ENCODE results near the gene AKT2.

The AKT2 gene

DNA sequence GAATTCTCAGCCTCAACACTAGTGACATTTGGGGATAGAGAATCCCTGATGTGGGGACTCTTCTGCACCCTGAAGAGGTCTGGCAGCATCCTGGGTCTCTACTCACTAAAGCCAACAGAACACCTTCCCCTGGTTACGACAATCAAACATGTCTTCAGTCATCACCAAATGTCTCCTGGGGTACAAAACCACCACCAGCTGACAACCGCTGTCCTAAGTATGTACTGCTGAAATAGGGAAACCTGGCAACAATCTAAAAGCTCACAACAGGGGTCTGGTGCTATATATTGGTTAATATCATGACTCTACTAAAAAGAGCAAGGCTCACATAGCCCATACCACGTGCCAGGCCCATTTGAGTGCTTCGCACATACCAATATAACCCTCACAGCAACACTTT is 13.4 kb downstream of the AKT2 start:
- no peak for DNase-seq

GRCh38 chr19:40270362-40271089 is 14.6 kb downstream of the AKT2 start:
- DNase-seq: no peak

- DNase-seq: no peak
These were observed 15.8 kb downstream of the AKT2 start for GRCh38 chr19:40269216-40269940.

DNA sequence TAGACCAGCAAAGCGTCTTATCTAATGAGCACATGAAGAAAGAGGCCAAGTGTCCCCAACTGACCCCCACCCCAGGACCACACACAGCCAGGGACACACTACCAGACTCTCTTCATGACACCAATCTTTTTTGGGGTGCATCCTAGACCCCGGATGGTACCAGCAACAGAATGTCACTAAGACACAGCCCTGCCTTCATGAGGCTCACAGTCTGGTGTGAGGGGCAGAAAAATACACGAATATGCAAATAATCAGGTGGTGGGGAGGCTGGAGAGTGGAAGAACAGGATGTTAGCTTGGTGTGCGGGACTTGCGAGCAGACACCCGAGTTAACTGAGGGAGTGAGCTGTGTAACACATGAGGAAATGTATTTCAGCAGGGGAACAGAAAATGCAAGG is 17.5 kb downstream of the AKT2 start:
- DNase-seq: no peak

DNA sequence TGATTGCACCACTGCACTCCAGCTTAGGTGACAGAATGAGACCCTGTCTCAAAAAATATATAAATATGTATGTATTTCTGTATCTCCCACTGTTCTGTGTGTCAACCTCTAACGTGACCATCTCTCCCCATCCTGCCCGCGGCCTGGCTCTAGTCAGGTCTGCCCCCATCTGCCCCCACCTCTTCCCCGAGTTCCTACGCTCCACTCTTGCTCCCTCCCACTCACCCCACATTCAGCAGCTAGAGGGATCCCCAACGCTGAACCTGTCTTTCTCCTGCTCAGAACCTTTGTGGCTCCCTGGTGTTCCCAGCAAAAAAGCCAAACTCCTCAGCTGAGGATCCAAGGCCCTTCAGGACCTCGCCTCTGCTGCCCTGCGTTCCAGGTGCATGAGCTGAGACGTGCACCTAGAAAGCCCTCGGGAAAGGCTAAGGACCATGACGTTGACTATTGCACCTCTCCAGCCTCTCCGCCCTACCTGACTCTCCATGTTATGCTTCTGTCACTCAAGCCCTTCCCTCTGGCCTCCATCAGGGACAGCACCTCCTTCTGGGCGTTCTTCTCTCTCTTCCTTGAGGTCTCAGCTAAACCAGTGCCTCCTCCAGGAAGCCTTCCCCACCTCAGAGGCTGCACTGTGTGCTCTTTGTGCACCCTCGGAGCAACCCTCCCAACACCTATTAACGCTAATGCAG is 18.1 kb downstream of the AKT2 start:
- no peak for DNase-seq

DNA sequence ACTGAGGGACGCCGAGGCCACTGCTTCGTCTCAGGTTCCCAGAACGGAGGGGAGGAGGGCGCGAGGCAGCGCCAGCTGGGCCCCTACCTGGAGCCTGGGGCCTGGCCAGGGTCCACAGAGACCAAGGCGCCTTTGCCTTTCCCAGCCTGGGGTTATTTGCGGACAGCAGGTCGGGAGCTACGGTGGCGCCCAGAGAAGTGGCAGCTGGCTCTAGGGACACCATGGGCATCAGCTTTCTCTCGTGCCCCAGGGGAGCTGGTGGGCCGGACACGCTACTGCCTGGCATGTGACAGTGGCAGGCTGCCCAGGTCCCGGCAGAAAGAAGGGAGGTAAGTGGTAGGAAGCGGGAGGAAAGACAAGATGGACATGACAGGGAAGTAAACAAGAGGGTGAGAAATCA is 19.0 kb downstream of the AKT2 start:
- DNase-seq: no peak

DNA sequence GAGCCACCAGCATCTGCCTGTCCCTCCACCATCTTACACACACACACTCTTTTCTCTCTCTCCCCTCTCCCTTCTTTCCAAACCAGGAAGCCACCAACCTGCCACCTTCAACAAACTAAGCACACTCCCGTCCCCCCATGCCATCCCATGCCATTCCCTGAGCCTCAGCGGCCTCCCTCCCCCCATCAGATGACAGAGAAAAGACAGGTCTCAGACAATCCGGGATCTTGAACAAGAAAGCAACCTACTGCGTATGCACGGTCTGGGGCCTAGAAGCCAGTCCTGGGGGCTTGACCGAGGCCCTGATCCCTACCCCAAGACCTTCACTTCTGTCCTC is 19.4 kb downstream of the AKT2 start:
- DNase-seq: no peak

- no peak for DNase-seq
These were observed 19.9 kb downstream of the AKT2 start for GRCh38 chr19:40265055-40265762.

GRCh38 chr19:40264314-40265054 is 20.7 kb downstream of the AKT2 start:
- DNase-seq: no peak

DNA sequence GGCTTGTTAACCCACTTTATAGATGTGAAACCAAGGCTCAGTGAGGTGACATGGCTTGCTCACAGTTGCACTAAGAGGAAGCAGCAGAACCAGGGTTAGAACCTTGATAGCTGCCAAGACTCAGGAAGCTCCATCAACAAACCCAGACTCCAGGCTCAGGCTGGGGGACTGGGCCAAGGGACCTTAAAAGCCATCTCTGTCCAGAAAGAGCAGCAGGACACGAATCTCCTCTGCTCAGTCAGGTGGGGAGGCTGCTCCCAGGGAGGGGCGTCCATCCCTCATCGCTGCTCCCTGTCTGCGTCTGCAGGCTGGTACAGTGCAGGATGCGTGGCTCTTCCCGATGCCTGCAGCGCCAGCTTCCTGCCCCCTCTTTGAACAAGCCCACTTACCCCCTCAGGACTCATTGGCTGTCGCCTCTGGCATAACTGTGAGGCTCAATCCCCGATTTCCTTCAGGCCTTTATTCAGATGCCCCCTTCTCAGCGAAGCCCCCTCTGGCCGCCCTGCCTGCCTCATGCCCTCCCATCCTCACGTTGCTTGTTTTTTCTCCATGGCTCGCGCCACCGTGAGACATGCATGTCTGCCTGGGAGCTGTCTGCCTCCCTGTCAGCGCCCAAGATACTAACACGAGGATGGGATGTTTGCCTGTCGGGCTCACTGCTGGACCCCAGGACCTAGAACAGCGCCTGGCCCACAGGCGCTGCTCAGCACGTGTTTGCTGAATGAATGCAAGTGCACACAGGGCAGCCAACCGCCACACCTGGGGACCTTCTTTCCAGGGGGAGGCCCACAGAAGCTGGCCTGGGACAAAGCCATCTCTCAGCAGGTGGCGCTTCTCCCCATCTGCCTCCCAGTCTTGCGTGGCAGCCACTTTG is 21.5 kb downstream of the AKT2 start:
- DNase-seq: no peak

DNA sequence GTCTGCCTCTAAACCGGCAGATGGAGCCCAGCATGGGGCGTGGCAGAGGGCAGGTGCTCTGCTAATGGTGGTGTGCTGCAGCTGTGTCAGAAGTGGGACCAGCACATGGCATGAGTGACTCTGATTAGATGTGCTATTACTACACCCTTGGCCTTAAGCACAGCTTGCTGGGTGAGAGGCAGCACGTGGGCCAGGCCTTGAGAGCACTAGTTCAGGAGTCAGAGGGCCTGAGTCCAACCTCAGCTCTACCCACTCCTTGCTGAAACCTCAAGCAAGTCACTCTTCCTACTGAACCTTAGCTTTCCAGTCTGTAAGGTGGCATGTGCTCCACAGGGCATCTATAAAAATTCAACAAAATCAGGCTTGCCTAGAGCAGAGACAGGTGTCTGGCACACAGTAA is 22.7 kb downstream of the AKT2 start:
- no peak for DNase-seq

DNA sequence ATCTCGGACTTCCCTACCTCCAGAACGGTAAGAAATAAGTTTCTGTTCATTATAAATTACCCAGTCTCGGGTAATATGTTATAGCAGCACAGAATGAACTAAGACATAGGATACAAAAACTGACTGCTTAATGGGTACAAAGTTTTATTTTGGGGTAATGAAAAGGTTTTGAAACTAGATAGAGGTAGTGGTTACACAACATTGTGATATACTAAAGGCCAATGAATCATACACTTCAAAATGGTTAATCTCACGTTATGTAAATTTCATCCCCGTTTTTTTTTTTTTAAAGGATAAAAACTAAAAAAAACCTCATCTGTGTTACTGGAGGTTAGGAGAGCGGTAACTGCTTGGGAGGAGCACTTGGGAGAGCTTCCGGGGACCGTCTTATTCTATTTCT is 23.5 kb downstream of the AKT2 start:
- no peak for DNase-seq

GRCh38 chr19:40257096-40257517 is 28.0 kb downstream of the AKT2 start:
- DNase-seq: no peak

DNA sequence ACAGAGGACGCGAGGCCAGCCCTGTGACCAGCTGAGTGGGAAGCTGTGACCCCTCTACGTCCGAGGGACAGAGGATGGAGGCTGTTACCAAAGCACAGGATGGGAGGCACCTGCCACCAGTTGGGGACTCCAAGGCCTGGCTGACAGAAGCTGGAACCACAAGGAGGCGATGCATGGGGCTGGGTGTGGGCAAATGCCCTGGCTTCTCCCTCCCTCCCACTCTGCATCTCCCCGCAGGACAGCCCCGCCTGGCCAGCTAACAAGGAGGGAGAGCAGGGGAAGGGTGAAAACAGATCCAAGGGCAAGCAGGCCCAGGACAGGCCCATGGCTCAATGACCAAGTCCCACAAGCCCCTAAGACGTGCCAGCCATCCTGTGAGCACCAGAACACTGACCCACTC is 28.6 kb downstream of the AKT2 start:
- DNase-seq: no peak

GRCh38 chr19:40255619-40256166 is 29.5 kb downstream of the AKT2 start:
- no peak for DNase-seq

DNA sequence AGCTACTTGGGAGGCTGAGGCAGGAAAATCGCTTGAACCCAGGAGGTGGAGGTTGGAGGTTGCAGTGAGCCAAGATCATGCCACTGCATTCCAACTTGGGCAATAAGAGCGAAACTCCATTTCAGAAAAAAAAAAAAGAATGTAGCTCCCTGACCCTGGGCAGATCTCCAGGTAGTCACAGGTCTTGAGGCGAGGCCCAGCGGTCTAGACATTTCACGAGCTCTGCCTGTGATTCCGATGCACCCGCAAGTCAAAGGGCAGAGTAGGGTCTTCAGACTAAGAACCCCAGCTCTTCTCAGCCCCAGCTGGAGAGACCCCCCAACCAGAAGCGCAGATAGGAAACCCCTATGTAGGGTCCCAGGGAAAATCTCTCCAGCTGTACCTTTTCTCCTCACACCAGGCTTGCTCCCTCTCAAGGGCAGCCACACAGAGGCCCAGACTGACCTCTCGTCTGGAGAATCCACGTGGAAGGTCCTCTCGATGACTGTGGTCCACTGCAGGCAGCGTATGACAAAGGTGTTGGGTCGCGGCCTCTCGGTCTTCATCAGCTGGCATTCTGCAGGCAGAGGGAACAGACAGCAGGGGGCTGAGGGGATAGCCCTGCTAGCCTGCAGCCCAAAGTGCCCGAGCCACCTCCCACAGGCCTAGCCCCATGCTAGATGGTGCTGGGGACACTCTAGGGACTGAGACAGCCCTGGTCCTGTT is 30.3 kb downstream of the AKT2 start:
- DNase-seq: no peak

DNA sequence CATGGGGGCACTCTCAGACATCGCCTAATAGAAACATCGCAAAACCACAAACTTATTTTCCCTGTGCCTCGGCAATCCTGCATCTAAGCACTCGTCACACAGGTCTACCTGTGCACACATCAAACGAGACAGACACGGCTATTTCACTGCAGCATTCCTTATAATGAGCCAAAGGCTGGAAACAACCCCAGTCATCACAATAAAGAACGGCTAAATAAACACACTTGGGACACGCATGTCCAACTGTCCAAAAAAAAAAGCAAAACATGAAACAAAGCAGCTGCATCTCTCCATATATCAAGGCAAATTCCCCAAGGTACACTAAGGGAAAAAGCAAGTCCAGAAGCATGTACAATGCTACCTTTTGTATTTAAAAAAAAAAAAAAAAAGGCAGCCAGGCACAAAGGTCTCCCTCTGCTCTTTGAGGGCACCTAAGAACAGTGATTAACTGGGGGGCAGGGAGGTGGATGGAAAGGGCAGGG is 31.5 kb downstream of the AKT2 start:
- no peak for DNase-seq

DNA sequence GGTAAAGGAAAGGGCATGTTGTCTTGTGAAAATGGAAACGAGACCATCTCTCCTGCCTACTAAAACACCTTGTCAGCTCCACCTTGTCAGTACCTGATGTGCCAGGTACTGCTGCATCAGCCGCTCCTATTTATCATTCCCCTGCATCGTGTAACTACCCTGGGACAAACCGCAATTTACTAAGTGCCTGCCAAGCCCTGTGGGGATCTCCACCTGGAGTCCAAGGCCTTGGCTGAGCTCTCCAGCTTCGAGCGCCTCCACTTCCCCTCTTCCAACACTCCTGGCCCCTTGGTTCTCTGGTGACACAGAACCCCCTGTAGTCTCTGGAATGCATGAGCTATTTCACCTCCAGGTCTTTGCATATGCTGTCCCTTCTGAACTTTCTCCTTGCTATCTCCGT is 32.8 kb downstream of the AKT2 start:
- DNase-seq: no peak

DNA sequence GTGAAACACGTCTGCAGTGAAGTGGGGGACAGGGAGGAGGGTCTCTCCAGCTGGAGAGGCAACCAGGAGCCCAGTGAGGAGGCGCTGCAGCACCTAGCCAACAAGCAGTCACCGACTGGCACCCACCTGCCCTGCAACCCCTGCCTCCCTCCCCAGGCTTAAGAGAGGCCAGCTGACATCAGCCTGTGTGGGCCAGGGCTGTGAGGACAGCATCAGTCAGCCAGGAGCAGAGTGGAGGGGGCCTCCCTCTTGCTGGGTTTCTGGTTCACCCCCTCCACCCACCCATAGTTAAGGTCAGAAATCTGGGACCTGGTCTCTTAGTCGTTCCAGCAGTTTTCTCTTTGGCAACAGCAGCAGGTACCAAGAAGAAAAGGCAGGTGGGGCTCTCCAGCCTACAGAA is 33.2 kb downstream of the AKT2 start:
- no peak for DNase-seq

DNA sequence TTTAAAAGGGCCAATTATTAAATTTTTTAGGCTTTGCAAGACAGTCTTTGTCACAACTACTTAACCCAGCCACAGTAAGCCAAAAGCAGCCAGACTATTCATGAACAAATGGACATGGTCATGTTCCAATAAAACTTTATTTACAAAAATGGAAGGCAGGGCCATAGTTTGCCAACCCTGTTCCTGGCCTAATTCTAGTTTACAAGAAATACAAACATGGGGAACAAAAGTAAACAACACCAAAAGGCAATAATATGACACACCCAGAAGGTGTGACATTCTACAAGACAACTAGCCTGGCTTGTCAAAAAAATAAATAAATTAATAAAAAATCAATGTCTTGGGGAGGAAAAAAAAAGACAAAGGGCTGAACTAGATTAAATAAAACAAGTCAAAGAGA is 33.9 kb downstream of the AKT2 start:
- no peak for DNase-seq

GRCh38 chr19:40249781-40250180 is 35.4 kb downstream of the AKT2 start:
- DNase-seq: no peak
